Neutrophil (primary cell): ENCODE data around the gene TRIM60.
"Not testable (repeated sequence)": the region's sequence is repeated elsewhere in the genome, so short reads cannot be mapped to it uniquely, and the experiment has no call there.

Experiments used
- H3K27ac ChIP-seq: fragments of 200-600 bp; sonication (generic); 2 replicates; pipeline ENCODE4 v1.5.1; 2016; ENCODE audit warnings: mild to moderate bottlenecking, moderate library complexity
- H3K27me3 ChIP-seq: fragments of 200-600 bp; sonication (generic); 2 replicates; pipeline ENCODE4 v1.6.0; 2016; ENCODE audit warnings: mild to moderate bottlenecking
- H3K36me3 ChIP-seq: fragments of 200-600 bp; sonication (generic); 2 replicates; pipeline ENCODE4 v1.5.1; 2017
- H3K4me1 ChIP-seq, 2 experiments: fragments of 200-600 bp in 1 of 2; sonication (generic) in 1 of 2; 1 replicate in 1 of 2; 2 replicates in 1 of 2; pipeline versions ENCODE4 v1.5.1 to v1.6.1; 2013 to 2016; ENCODE audit warnings: low read depth in 1 of 2, low read length in 1 of 2, mild to moderate bottlenecking in 1 of 2, moderate library complexity in 1 of 2; ENCODE audit not compliant: control insufficient read depth in 1 of 2, insufficient read depth in 1 of 2
- H3K4me3 ChIP-seq, 2 experiments: fragments of 200-600 bp in 1 of 2; sonication (generic) in 1 of 2; 1 replicate in 1 of 2; 2 replicates in 1 of 2; pipeline ENCODE4 v1.5.1; 2013 to 2016; ENCODE audit warnings: low read depth in 1 of 2, low read length in 1 of 2, mild to moderate bottlenecking in 1 of 2, moderate library complexity in 1 of 2
- H3K9me3 ChIP-seq: fragments of 200-600 bp; sonication (generic); 2 replicates; pipeline ENCODE4 v1.5.1; 2016
- TF ChIP-seq, protein P1 (sequence below): fragments of 200-600 bp; sonication (generic); IDR thresholded peaks from 2 replicates; pipeline ENCODE4 v1.5.1; 2016; ENCODE audit warnings: antibody characterized with exemption

Gene TRIM60

DNA sequence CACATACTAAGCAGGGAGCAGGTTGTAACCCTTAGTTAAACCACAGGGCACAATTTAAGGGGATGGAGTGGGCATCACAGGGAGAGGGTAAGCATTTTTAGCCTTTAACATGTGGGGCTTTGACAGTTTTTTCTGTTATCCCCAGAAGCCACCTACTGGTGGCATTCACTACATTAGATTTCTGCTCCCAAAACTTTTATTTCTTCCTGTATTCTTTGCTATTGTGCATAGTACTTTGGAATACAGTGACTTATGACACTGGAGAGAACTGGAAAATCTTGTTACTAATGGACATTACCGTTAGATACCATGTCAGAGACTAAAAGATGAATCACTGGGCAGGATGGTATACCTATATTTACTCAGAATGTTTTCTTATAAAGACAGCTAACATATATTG, 29.1 kb downstream of the TRIM60 start:
- no peaks in the 10 kb centered on the region for H3K36me3 ChIP-seq
- TF ChIP-seq, protein P1, sequence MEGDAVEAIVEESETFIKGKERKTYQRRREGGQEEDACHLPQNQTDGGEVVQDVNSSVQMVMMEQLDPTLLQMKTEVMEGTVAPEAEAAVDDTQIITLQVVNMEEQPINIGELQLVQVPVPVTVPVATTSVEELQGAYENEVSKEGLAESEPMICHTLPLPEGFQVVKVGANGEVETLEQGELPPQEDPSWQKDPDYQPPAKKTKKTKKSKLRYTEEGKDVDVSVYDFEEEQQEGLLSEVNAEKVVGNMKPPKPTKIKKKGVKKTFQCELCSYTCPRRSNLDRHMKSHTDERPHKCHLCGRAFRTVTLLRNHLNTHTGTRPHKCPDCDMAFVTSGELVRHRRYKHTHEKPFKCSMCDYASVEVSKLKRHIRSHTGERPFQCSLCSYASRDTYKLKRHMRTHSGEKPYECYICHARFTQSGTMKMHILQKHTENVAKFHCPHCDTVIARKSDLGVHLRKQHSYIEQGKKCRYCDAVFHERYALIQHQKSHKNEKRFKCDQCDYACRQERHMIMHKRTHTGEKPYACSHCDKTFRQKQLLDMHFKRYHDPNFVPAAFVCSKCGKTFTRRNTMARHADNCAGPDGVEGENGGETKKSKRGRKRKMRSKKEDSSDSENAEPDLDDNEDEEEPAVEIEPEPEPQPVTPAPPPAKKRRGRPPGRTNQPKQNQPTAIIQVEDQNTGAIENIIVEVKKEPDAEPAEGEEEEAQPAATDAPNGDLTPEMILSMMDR, result no peak
- no peaks in the 10 kb centered on the region for H3K9me3 ChIP-seq

DNA sequence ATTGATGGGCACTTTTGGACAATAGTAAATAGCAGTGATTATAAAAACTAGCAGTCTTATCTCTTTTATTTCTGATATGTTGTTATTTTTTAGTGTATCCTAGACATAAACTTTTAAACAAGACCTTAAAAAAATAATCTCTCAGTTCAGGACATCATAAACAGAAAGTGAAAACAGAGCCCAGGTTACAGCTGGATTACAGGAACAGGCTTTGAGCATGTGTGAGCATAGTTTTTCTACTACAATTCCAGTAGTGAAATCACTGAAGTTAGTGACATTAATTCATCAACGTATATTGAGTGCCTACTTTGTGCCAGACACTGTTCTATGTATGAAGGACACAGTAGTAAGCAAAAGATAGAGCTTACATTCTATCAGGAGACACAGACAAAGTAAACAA, 38.8 kb downstream of the TRIM60 start:
- Histone ChIP-seq H3K4me3 (no peak overlapping the region), H3K27ac (no peak overlapping the region), H3K36me3 (no peaks in the 10 kb centered on the region), H3K27me3 (no peaks in the 10 kb centered on the region), H3K9me3 (no peaks in the 10 kb centered on the region), H3K4me1 (no peaks in the 10 kb centered on the region)
- TF ChIP-seq, protein P1, result no peak

More for the DNA sequence above, 29.1 kb downstream of the TRIM60 start:
- no peaks in the 10 kb centered on the region for H3K4me1 ChIP-seq
- no peak overlapping the region for H3K4me3 ChIP-seq
- H3K27me3 ChIP-seq, result no peaks in the 10 kb centered on the region
- H3K27ac ChIP-seq, result no peak overlapping the region

DNA sequence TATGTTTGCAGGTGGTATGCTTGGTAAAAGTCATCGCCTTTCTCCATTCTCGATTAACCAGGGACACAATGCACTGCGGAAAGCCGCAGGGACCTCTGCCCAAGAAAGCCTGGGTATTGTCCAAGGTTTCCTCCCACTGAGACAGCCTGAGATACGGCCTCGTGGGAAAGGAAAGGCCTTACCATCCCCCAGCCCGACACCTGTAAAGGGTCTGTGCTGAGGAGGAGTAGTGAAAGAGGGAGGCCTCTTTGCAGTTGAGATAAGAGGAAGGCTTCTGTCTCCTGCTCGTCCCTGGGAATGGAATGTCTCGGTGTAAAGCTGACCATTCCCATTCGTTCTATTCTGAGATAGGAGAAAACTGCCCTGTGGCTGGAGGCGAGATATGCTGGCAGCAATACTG, 41.5 kb downstream of the TRIM60 start:
- H3K4me1 ChIP-seq, H3K4me3 ChIP-seq, H3K9me3 ChIP-seq, H3K27me3 ChIP-seq, H3K36me3 ChIP-seq, H3K27ac ChIP-seq: not testable (repeated sequence)

DNA sequence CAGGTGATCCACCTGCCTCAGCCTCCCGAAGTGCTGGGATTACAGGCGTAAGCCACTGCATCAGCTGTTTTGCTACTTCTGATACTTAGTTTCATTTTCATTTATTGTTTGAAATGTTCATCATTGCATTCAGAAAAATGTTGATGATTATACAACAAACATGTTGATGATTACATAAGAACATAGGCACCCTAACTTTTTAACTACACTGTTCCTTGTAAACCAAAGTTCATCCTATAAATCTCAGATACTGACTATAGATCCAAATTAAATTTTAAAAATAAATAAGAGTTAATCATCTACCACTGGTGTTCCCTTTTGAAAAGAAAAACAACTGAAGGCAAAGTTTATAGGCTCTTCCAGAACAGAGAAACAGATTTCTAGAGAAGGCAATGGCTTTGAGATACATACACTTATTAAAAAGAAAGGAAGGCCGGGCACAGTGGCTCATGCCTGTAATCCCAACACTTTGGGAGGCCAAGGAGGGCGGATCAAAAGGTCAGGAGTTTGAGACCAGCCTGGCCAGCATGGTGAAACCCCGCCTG, 45.3 kb downstream of the TRIM60 start:
- Histone ChIP-seq H3K27me3 (no peaks in the 10 kb centered on the region), H3K4me3 (no peak overlapping the region), H3K36me3 (peaks cover 10% of the 10 kb centered on the region), H3K9me3 (no peaks in the 10 kb centered on the region), H3K27ac (no peak overlapping the region), H3K4me1 (no peaks in the 10 kb centered on the region)
- TF ChIP-seq, protein P1, result no peak

DNA sequence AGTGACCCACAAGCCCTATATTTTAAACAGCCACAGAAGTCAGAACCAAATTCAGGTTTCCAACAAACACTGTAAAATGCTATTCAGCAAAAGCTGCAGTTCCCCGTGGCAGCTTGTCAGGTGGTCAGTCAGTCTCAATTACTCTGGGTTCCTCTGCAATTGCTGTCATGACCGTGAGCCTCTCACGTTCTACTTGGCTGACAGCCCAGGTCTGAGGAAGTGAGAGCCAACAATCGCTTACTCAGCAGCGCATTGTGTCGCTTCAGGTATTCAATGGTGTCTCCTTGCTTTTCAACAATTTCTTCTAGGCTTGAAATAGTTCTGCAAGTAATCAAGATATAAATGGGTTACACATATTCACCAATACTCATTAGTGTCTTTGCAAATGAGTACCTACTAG, 47.7 kb downstream of the TRIM60 start:
- no peak overlapping the region for H3K27ac ChIP-seq
- TF ChIP-seq, protein P1, result no peak
- H3K27me3 ChIP-seq, result no peaks in the 10 kb centered on the region
- H3K36me3 ChIP-seq, result peaks cover 13% of the 10 kb centered on the region
- no peaks in the 10 kb centered on the region for H3K4me1 ChIP-seq
- H3K4me3 ChIP-seq, result no peak overlapping the region
- no peaks in the 10 kb centered on the region for H3K9me3 ChIP-seq

DNA sequence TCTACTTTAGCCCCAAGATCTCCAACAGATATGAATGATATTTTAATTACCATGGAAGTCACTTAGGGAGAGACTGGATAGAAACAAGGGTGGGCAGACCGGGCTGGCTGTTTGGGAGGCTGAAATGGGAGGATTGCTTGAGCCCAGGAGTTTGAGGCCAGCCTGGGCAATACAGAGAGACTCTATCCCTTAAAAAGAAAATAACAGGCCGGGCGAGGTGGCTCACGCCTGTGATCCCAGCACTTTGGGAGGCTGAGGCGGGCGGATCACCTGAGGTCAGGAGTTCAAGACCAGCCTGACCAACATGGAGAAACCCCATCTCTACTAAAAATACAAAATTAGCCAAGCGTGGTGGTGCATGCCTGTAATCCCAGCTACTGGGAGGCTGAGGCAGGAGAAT, 53.0 kb downstream of the TRIM60 start:
- H3K36me3 ChIP-seq, result peaks cover 30% of the 10 kb centered on the region
- H3K4me3 ChIP-seq, H3K27me3 ChIP-seq, H3K27ac ChIP-seq, H3K4me1 ChIP-seq, H3K9me3 ChIP-seq: not testable (repeated sequence)

DNA sequence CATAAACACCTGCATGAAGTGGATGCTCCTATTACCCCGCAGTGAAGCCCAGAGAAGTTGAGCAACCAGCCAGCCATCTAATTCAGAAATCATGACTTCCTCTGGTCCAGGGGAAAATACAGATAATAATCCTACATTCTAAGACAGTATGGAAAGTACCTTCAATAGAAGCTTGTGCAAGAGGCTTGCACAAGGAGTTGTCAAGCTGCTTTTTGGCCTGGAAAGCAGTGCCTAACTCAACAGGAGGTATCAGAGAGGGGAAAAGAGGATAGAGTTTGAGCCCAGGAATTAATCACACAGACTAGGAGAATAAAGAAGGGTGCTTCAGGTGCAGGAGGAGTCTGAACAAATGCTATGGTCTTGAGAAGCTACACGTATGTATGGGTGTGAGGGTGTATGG, 54.1 kb downstream of the TRIM60 start:
- H3K36me3 ChIP-seq, result peaks cover 30% of the 10 kb centered on the region
- H3K4me1 ChIP-seq, result no peaks in the 10 kb centered on the region

More for the DNA sequence above, 54.1 kb downstream of the TRIM60 start:
- Histone ChIP-seq H3K9me3 (no peaks in the 10 kb centered on the region), H3K27ac (no peak overlapping the region), H3K27me3 (no peaks in the 10 kb centered on the region), H3K4me3 (no peak overlapping the region)
- TF ChIP-seq, protein P1, result no peak
